ENCODE measurements around the gene BRD1.
A peak's percentile ranks its signal among the peaks of the same experiment; 100 is the strongest.

Gene BRD1

DNA sequence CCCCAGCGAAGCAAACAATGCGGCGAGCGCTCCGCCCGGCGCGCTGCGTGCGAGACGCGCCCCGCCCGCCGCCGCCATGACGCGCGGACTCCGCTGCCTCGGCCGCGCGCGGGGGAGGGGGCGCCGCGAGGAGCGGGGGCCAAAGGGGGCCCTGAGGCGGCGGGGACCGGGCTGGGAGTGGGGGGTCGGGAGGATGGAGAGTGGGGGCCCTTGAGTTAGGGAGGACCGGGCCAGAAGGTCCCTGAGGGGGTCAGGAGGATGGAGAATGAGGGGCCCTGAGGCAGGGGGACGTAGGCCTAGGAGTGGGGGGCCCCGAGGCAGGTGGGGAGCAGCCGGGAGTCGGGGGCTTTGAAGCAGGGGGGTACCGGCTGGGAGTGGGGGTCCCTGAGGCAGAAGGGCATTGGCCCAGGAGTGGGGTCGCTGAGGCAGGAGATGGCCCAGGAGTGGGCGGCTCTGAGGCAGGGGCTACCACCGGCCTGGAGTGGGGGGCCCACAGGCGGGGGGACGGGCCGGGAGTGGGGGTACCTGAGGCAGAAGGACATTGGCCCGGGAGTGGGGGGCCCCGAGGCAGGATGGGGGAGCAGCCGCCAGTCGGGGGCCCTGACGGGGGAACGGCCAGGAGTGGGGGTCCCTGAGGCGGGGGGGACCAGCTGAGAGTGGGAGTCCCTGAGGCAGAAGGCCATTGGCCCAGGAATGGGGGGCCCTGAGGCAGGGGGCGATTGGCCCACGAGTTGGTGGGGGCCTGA is at the start of gene BRD1:
TSS of gene BRD1 (minus strand) at position 21 of the 746 bp plus-strand sequence. CDS start 3,556 bp downstream, outside the sequence.
- DNase-seq (ENCODE audit: low spot score), result peak; percentile 66

DNA sequence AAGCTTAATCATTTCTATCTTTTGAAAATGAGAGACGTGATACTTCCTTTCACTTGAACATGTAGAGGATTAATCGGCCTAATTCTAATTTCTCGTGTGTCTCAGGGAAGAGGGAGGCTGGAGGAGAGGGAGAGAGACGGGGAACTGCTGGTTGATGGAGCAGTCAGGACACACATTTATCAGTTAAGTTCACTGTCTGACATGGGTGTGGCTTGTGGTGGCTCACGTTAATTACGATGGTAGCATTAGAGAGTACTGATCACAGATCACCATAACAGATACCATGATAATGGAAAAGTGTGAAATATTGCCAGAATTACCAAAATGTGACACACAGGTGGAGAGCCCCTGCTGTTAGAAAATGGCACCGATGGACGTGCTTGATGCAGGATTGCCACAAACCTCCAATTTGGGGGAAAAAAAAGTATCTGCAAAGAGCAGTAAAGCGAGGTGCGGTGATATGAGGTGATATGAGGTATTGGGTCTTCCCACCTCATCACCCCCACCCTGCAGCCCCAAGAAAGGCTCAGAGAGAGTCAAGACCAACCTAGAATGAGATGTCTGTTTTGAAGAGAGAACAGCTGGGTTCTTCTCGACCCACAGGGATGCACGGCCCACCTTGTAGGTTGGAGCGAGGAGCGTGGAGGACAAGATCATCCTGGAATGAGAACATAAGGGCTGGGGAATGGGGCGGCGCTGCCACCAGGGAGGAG is 45.7 kb upstream of the BRD1 start:
- DNase-seq (ENCODE audit: low spot score), result no peak

DNA sequence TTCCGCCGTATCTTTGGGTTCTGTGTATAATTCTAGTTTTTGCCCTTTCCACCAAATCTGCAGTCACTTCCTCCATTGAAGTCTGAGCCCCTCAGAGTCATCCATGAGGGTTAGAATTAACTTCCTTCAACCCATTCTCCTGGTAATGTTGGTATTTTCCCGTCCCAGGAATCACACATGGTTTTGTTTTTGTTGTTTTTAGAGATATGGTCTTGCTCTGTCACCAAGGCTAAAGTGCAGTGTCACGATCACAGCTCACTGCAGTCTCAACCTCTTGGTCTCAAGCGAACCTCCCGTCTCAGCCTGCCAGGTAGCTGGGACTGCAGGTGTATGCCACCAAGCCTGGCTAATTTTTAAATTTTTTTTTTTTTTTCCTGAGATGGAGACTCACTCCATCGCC is 44.7 kb upstream of the BRD1 start:
- no peak for DNase-seq (ENCODE audit: low spot score)

DNA sequence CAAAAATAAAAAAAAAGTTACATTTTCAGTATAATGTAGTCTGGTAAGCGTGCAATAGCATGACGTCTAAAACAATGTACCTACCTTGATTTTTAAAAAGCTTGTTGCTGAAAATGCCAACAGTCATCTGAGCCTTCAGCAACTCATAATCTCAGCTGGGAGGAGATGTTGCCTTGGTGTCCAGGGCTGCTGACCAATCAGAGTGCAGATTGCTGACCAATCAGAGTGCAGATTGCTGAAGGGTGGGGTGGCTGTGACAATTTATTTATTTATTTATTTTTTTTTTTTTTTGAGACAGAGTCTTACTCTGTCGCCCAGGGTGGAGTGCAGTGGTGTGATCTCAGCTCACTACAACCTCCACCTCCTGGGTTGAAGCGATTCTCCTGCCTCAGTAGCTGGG is 43.8 kb upstream of the BRD1 start:
- peak; percentile 30 for DNase-seq (ENCODE audit: low spot score)

DNA sequence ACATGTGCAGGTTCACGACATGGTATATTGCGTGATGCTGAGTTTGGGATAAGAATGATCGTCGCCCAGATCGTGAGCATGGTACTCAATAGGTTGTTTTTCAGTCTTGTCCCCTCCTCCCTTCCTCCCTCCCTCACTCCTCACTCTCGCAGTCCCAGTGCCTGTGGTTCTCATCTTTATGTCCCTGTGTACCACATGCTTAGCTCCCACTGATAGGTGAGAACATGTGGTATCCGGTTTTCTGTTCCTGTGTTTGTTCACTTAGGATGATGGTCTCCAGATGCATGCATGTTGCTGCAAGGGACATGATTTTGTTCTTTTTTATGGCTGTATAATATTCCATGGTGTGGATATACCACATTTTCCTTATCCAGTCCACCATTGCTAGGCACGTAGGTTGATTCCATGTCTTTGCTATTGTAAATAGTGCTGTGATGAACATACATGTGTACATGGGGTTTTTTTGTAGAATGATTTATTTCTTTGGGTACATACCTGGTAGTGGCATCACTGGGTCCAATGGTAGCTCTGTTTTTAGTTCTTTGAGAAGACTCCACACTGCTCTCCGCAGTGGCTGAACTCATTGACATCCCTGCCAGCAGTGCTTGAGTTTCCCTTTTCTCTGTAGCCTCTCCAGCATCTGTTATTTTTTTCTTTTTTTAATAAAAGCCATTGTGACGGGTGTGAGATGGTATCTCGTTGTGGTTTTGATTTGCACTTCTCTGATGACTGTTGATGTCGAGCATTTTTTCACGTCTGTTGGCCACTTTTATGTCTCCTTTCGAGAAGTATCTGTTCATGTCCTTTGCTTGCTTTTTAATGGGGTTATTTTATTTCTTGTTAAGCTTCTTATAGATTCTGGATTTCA is 42.4 kb upstream of the BRD1 start:
- no peak for DNase-seq (ENCODE audit: low spot score)

DNA sequence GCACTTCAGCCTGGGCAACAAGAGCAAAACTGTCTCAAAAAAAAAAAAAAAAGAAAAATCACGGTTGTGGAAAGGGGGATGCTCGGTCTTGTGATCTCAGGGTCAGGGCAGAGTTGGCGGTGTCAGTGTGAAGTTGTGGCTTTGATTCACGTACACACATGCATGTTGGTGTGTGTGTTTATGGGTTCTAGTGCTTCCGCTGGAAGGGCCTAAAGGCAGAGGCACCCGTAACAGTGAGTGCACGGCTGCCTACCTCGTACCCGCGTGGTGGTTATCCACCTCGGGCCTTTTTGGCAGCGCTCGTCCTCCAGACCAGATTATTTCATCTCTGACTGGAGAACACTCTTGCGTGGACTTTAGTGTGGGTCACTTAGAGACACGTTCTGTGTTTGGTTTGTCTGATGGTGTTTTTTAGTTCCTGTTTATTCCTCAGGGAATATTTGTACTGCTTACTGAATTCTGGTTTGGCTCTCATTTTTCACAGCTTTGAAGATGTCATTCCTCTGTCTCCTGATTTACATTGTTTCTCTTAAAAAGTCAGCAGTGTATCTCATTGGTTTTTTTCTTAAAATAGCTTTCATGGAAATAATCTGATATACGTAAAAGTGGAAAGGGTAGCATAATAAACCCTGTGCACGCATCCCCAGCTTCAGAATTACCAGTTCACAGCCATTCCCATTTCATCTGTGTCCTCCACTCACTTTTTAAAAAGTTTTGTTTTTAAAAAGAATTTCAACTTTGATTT is 41.6 kb upstream of the BRD1 start:
- DNase-seq (ENCODE audit: low spot score), result no peak

DNA sequence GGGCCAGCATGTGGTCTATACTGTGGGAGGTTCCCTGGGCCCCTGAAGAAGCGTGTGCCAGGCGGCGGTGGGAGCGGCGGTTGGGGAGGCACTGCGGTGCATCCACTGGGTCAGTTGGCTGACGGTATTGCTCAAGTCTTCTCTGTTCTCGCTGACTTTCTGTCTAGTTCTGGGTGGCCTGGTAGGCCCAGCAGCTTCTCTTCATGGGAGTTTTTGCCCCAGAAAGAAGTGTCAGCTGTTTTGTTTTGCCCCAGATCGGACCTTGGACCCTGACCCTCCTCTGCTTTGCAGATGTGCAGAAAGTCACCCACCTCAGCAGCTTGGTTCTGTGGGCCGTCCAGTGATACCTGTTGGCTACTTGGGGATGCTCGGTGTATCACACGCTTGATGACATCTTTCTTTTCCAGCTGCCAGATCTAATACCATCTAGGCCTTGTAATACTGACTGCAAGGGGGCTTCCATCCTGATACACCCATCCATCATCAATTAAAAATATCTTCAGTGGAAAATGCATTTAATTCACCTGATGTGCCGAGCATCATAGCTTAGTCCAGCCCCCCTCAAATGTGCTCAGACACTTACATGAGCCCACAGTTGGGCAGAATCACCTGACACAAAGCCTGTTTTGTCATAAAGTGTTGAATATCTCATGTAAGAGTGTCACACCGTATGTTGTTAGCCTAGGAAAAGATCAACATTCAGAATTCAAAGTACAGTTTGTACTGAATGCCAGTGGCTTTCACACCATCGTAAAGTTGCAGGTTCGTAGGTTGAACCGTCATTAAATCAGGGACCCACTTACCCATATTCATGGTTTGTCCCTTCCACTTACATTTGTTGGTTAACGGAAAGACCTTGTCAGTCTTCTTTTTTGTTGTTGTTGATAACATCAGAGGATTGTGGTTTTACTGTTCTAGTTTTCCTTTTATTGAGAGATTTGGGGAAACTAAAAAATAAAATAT is 39.9 kb upstream of the BRD1 start:
- DNase-seq (ENCODE audit: low spot score), result no peak

DNA sequence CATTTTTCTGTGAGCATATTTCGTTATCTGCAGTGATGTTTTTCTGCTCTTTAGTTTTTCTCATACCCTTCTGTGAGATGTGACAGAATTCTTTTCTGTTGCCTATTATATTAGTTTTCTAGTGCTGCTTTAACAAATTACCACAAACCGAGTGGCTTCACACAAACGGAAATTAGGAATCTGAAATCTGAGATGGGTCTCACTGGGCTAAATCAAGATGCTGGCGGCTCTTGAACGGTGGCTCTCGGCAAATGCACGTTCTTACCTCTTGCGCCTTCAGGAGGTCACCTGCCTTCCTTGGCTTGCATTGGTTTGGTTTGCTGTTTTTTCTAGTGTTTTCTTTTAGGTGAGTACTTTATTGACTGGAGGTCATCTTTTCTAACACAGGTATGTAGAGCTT is 39.0 kb upstream of the BRD1 start:
- DNase-seq (ENCODE audit: low spot score), result no peak

DNA sequence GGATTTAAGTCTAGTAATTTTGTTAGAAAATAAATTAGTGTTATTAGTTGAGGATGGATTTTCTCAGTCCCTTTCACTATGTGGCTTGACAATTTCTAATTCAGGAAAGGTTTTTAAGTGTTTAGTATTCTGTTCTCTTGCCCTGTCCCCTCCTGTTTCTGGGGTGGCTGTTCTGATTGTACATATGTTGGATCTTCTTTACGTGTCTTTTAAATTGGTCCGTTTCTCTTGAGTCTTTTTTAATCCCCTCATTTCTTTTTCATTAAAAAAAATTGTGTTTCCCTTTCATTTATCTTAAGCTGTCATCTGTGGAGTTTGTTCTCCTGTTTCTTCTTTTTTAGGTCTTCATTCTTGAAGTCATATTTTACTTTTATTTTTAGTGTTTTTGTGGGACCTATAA is 38.5 kb upstream of the BRD1 start:
- DNase-seq (ENCODE audit: low spot score), result no peak

DNA sequence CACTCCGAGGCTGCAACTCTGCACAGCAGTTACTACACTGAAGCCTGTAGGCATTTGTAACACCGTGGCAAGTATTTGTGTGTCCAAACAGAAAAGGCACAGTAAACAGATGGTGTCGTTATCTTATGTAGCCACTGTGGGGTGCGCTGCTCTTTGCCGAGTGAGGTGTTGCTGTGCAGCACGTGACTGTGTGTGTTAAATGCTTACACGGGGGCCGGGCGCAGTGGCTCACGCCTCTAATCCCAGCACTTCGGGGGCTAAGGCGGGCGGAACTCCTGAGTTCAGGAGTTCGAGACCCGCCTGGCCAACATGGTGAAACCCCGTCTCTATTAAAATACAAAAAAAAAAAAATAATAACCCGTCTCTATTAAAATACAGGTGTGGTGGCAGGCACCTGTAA is 37.5 kb upstream of the BRD1 start:
- no peak for DNase-seq (ENCODE audit: low spot score)

DNA sequence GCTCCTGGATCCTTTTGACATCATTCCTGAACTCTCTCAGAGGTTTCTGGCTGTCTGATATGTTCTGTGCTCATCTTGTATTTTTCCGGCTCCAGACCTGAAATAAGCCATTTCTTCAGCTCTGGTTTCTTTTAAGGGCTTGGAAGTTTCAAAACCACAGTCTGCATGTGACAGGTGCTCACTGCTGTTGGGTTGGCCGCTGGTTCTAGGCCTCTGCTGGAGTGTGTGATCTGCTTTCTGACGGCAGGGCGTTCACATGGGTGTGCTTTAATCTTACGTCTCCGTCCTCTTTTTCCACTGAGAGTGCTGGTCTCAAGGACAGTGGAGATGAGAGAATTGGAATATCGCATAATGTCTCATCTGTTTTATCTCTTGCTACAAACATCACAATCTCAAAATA is 36.3 kb upstream of the BRD1 start:
- DNase-seq (ENCODE audit: low spot score), result no peak

DNA sequence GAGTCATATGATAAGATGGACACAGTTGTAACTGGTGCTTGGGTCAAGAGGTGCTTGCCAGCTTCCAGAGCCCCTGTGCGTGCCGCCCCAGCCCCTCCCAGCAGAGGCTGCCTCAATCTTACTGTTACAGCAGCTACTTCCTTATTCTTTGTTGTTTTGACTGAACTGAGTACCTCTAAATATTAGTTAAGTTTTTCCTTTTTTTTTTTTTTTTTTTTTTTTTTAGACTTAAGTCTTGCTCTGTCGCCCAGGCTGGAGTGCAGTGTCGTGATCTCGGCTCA is 34.8 kb upstream of the BRD1 start:
- DNase-seq (ENCODE audit: low spot score), result no peak

DNA sequence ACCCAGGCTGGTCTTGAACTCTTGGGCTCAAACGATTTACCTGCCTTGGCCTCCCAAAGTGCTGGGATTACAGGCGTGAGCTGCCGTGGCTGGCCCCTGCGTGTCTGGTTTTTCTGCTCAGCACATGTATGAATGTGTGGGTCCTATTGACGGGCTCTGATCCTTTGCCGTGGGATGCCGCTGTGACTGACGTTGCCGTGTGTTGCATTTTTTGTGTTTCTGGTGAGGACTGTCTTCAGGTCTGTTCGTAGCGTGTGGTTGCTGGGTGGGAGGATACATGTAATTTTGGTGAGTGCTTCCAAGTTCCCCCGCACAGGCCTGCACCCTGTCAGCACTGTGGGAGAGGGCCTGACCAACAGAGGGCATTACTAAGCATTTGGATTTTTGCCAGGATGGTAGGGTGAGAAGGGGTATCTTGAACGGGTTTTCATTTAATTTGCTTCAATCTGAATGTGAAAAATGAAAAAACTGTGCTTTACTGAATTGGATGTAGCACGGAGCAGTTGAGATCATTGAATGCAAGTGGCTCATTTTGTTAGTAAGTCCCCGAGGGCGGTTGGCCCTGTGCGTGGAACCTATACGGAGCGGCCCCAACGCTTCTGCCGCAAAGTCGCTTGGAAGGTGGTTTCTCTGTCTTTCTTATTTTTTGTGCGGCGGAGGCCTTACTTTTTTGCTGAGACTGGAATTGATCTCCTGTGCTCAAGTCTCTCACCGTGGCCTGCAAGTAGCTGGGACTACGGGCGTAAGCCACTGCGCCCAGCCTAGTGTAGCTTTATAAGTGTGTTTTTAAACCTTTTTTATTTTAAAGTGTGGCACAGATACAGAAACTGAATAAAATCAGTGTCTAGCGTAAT is 34.2 kb upstream of the BRD1 start:
- no peak for DNase-seq (ENCODE audit: low spot score)

DNA sequence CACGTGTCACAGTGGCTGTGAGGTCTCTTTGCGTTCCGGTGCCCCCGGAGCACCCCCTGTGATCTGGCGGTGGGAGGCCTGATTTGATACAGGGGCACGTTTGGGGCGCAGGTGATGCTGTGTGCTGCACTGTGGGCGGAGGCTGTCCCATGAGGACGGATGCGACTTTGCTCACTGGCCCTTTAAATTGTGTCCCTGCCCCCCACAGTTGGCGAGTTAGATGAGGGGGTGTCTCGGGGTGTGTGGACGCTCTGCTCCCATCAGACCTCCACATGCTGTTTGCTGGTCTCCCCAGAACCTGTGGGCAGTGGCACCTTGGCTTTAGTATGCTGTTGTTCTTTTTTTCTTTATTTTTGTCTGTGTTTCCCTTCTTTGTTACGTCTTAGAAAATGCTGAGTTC is 31.2 kb upstream of the BRD1 start:
- no peak for DNase-seq (ENCODE audit: low spot score)

DNA sequence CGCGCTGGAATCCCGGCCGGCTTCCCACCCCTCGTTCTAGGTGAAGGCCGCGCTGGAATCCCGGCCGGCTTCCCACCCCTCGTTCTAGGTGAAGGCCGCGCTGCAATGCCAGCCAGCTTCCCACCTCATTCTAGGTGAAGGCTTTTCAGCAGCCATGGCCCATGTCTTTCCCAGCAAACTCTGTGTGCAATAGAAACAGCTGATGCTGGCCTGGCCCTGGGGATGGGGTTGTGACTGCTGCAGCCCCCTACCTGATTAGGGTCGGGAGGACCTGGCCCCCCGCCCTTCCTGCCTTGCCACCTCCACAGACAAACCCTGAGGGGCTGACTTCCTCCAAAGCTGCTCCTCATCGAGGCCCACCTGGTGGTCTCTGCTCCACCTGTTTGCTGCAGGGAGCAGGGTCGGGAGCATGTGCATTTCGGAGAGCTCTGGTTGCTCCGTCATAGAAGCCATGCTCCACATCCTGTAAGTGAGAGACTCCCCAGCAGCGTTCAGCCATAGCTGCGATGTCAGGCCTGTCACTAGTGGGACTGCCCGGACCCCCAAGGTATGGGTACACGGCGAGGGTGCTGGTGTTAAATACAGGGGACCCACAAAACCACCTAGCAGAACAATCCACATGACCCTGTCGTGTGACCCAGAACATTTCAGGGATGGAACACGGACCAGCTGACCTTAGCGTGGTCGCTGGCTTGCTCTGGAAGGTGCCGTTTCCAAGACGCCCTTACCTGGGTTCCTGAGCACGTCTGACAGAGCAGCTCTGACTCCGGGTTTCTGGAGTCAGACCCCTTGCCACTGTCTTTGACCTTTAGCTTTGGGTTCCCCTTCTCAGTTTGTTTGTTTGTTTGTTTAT is 29.3 kb upstream of the BRD1 start:
- no peak for DNase-seq (ENCODE audit: low spot score)

DNA sequence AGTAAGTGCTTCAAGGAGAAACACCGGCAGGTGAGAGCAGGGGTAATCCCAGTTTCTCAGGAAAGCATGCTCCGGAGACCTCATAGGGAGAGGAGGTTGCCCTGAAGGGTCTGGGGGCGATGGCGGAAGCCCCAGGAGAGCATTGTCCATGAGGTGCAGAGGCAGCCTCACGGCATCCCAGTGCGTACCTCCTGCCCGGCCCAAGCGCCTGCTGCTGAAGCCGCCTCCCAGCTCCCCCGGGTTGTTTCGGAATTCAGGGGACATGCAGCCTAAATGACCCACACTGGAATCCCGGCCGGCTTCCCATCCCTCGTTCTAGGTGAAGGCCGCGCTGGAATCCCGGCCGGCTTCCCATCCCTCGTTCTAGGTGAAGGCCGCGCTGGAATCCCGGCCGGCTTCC is 28.7 kb upstream of the BRD1 start:
- no peak for DNase-seq (ENCODE audit: low spot score)

DNA sequence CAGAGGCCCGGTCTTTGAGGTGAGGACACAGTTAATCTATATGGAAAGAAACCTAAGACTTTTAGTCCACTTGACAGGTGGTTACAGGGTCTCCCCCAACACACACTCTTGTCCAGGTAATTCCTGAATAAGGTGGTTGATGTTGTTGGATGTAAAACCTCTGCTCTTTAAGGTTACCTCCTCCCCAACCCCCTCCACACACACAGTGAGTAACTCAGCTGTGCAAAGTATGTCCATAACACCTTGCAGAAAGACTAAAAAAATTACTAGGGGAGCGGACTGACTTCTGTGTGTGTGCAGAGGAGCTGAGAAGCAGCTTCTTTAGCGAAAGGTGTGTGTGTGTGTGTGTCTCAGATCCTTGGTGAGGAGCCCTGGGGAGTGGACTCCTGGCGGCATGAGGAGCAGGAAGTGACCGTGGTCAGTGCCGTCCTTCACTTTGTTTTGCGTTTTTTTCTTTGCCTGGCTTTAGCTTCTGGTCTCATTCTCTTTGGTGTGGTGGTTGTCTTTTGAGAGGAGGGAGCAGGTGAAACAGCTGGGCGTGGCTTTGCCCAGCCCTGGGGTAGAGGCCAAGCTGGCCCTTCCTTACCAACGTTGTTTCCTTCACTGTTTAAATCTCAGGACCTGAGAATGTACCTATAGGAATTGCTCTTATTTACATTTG is 27.7 kb upstream of the BRD1 start:
- peak; percentile 23 for DNase-seq (ENCODE audit: low spot score)

DNA sequence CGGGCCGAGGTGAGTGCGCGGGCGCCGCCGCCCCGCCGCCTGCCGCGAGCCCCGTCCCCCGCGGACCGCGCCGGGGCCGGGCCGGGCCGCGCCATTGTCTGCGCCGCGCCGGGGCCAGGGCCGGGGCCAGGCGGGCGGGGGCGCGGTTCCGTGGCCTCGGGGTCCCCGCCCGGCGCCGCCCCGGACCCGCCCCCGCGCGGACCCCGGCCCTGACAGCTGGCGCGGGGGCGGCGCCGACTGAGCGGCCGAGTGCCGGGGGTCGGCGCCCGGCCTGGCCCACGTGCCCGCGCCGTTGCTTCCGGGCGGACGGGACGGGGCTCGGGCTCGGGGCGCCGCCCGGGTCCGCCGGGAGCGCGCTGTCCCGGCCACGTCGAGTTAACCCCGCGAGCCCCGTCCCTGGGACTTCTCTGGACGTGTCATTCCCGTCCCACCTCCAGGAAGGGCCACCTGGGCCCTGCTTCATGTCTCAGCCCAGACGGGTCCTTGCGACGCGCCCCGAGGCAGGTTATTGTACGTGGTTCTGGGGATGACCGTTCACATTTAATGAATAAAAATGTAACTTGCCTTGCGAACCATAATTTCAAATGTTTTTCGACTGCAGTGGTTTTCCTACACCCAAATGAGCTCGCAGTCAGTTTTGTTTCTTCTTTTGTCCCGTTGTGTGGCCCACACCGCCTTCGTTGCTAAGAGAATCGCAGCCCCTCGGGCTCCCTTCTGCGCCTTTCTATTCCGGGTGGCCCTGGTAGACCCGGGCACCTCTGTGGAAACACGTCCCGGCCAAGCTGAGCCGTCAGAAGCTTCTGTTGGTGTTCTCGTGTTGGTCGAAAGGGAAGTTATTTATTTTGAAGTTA is 26.5 kb upstream of the BRD1 start:
- DNase-seq (ENCODE audit: low spot score), result peak; percentile 62
